ACHN (cell line): Measurements from ENCODE around the gene BHLHA15.
A peak's percentile ranks its signal among the peaks of the same experiment; 100 is the strongest.

Experiments
- DNase-seq: peaks from one replicate; pipeline ENCODE4 v3.0.0-alpha.2; 2015
- in situ Hi-C: cut with HindIII; loops from 2 replicates; pipeline ENCODE4 v1.10.0; 2017; ENCODE audit warnings: low sequenced_read_pairs, low pct_ligation_motif_present, low pct_unique_long_range_greater_than_20kb

The BHLHA15 gene

GRCh38 chr7:98203964-98204605 is 7.2 kb upstream of the BHLHA15 start:
- in situ Hi-C loops = no loop called here
- no peak for DNase-seq

GRCh38 chr7:98204670-98205069 is 6.6 kb upstream of the BHLHA15 start:
- DNase-seq = no peak
- in situ Hi-C loops = no loop called here

- DNase-seq = no peak
Observed at GRCh38 chr7:98205162-98205845, 5.9 kb upstream of the BHLHA15 start.

GRCh38 chr7:98206451-98207330 is 4.5 kb upstream of the BHLHA15 start:
- DNase-seq = no peak
- in situ Hi-C loops = no loop called here

More at GRCh38 chr7:98205162-98205845, 5.9 kb upstream of the BHLHA15 start:
- in situ Hi-C loops = no loop called here

- in situ Hi-C loops = no loop called here
- no peak for DNase-seq
Observed at GRCh38 chr7:98209166-98209920, 1.9 kb upstream of the BHLHA15 start.

- in situ Hi-C loops = no loop called here
- DNase-seq = peak; percentile 15
Observed at GRCh38 chr7:98210513-98211220, 572 bp upstream of the BHLHA15 start.

GRCh38 chr7:98211676-98212531 is 665 bp downstream of the BHLHA15 start:
- no peak for DNase-seq
- in situ Hi-C loops = no loop called here

GRCh38 chr7:98212532-98213041 is 1.3 kb downstream of the BHLHA15 start:
- DNase-seq = no peak
- in situ Hi-C loops = no loop called here

GRCh38 chr7:98213296-98213887 is 2.2 kb downstream of the BHLHA15 start:
- in situ Hi-C loops = no loop called here
- no peak for DNase-seq

- DNase-seq = no peak
- in situ Hi-C loops = no loop called here
Observed at GRCh38 chr7:98213888-98214810, 2.9 kb downstream of the BHLHA15 start.

- no peak for DNase-seq
- in situ Hi-C loops = no loop called here
Observed at GRCh38 chr7:98214811-98215321, 3.6 kb downstream of the BHLHA15 start.

GRCh38 chr7:98215561-98216495 is 4.6 kb downstream of the BHLHA15 start:
- in situ Hi-C loops = no loop called here
- DNase-seq = no peak

GRCh38 chr7:98216941-98217622 is 5.8 kb downstream of the BHLHA15 start:
- no peak for DNase-seq
- in situ Hi-C loops = no loop called here
